Posterior vena cava (tissue), 2 donors: ENCODE measurements around the gene PSMD11. TPM values are rescaled to one million over a fixed set of nuclear protein-coding genes. Genes with fewer than 3 reads are reported as not detected.

Source experiments
- DNase-seq: peaks from one replicate; pipeline ENCODE4 v3.0.0-alpha.2; 2020; ENCODE audit warnings: low spot score
- intact Hi-C, 2 donors: fragments of 100-400 bp; cut with DNase I; formaldehyde crosslinking; loops; one replicate each; pipeline versions ENCODE4 v1.14.1 to v1.14.2; 2022 to 2023
- total RNA-seq, 2 donors: library from RNA; stranded (reverse); fragmentation: NEBNext Ultra II Directional; extraction: Animal tissue kit (Norgen Biotek cat#: 25700); gene quantifications; one replicate each; pipeline ENCODE4 v1.2.1, GENCODE V29; 2021
- donor health status: DM: yes; HTN: yes; CAD: no.
- donor health status: DM: yes; HTN: yes; CAD: no.

Gene PSMD11
- total RNA-seq, 2 donors from 2014 or later, result 50.1 to 57.0 TPM

- no peak for DNase-seq
- intact Hi-C loops, result no loop called here
Measured at GRCh38 chr17:32461853-32462617, 17.7 kb downstream of the PSMD11 start.

DNA sequence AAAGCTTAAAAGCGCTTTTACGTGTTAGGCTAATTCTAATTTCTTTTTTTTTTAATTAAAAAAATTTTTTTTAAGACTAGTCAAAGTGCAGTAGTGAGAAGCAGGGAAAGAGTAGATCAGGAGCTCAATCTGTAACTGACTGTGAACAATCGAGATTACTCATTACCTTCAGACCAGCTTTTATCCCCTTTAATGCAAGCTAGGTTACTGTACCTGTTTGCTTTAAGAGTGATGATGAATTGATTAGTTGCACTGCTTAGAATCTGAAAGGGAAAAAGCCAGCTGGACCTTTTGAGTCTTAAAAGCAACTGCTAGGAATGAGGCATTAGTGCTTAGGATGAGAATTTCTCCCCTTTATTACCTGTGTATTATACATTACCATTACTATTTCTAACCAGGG lies 19.0 kb downstream of the PSMD11 start:
- no peak for DNase-seq
- intact Hi-C loops, result no loop called here

GRCh38 chr17:32464374-32464773 lies 20.1 kb downstream of the PSMD11 start:
- intact Hi-C loops, result no loop called here
- DNase-seq, result no peak

DNA sequence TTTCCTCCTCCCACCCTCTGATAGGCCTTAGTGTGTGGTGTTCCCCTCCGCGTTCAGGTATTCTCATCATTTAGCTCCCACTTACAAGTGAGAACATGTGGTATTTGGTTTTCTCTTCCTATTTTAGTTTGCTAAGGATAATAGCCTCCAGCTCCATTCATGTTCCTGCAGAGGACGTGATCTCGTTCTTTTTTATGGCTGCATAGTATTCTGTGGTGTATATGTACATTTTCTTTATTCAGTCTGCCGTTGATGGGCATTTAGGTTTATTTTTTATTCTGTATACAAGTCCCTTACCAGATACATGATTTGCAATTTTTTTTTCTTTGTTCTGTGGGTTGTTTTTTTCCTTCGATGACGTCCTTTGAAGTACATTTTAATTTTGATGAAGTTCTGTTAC lies 23.6 kb downstream of the PSMD11 start:
- no peak for DNase-seq
- intact Hi-C loops, result no loop called here

DNA sequence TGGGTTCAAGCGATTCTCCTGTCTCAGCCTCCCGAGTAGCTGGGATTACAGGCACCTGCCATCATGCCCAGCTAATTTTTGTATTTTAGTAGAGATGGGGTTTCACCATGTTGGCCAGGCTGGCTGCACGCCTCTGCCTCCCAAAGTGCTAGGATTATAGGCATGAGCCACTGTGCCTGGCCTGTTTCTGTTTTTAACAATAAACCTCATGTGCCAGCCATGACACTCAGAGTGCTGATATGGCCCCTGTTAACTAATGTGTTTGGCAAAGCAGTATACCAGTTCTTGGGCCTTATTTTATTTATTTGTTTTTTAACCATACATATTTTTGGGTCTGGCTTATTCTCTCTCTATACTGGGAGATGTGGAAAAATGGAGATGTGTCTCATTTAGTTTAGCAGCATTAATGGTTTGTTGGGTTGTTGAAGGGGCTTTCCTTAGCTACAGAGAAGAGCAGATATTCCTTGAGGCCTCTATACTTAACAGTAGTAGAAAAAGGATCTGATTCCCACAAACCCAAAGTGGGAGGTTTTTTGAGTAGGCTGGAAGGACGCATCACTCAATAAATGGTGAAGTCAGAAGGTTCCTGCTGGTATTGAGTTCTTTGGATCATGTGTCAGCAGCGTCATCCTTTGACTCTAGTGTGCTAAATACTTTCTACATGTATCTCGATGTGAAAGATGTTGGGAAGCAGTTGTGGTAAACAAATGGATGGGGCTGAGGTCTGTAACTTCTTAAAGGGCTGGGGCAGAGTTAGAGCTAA lies 26.3 kb downstream of the PSMD11 start:
- no peak for DNase-seq
- intact Hi-C loops, result no loop called here

DNA sequence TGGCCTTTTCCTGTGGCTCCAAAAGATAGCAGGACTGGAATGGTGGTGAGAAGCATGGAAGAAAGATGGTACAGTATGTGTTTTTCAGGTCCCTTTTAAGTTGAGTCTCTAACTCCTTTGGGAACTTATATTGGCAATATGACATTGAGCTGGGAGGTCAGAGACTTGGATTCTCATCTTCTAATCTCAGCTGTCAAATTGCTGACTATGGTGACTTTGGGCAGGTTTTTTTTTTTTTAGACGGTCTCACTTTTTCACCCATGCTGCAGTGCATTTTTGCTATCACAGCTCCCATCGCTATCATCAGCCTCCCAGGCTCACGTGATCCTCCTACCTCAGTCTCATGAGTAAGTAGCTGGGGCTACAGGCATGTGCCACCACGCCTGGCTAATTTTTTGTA lies 27.3 kb downstream of the PSMD11 start:
- no peak for DNase-seq
- intact Hi-C loops, result no loop called here

- intact Hi-C loops, result no loop called here
- DNase-seq, result no peak
Measured at GRCh38 chr17:32475258-32475657, 30.9 kb downstream of the PSMD11 start.

DNA sequence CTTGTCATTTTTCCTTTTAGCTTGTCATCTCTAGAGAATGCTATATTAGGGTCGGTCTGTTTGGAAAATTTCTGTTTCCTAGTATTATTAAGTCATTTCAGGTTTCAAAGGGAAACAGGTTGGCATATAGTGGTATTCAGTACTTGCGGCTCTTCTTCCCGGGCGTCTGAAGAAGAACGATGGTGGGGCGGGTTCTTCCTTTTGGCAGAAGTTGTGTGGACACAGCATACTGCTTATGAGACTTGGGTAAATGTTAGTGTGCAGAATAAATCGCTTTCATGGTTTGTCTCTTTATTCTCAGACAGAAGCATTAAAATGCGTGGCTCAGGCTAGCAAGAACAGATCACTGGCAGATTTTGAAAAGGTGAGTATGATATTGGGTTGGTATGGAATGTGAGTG lies 32.9 kb downstream of the PSMD11 start:
- no peak for DNase-seq
- intact Hi-C loops, result no loop called here

- DNase-seq, result no peak
- intact Hi-C loops, result no loop called here
Measured at GRCh38 chr17:32479074-32479617, 34.8 kb downstream of the PSMD11 start.

- no peak for DNase-seq
- intact Hi-C loops, result loop anchor here in 1 of 2 donors (10.0 kb wide), 1 partner anchor 274 kb away; no protein-coding TSS in a partner anchor
Measured at GRCh38 chr17:32481193-32481592, 36.9 kb downstream of the PSMD11 start.

- intact Hi-C loops, result loop anchor here in 1 of 2 donors (10.0 kb wide), 1 partner anchor 272 kb away; no protein-coding TSS in a partner anchor
- DNase-seq, result no peak
Measured at GRCh38 chr17:32482568-32483320, 38.4 kb downstream of the PSMD11 start.

- intact Hi-C loops, result loop anchor here in 1 of 2 donors (10.0 kb wide), 1 partner anchor 271 kb away; no protein-coding TSS in a partner anchor
- DNase-seq, result peak; percentile 89
Measured at GRCh38 chr17:32483451-32484019, 39.2 kb downstream of the PSMD11 start.

DNA sequence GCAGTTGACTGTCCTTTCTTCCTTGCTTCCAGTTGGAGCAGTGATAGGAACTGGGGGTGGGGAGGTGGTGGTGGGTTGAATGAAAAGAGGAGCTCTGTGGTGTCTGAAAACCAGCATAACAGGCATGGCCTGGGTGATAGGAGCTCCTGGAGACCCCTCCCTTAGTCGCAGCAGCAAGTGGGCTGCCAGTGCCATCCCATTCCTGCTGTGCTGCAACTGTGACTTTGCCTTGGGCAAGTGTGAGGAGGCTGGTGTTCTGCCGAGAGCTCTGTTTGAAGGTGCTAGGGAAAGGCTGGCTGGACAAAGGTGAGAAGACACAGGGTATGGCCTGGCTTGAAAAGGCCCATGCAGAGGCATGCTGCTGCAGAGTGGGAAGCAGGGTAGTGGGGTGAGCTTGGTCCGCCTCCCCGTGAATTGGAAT lies 39.7 kb downstream of the PSMD11 start:
- intact Hi-C loops, result loop anchor here in 1 of 2 donors (10.0 kb wide), 1 partner anchor 271 kb away; no protein-coding TSS in a partner anchor
- DNase-seq, result no peak

GRCh38 chr17:32484628-32485027 lies 40.3 kb downstream of the PSMD11 start:
- intact Hi-C loops, result loop anchor here (5.0 to 10.0 kb wide), 2 partner anchors 270 to 748 kb away; no protein-coding TSS in a partner anchor
- no peak for DNase-seq

- no peak for DNase-seq
- intact Hi-C loops, result loop anchor here (5.0 to 10.0 kb wide), 2 partner anchors 269 to 747 kb away; no protein-coding TSS in a partner anchor
Measured at GRCh38 chr17:32485261-32486110, 41.2 kb downstream of the PSMD11 start.

DNA sequence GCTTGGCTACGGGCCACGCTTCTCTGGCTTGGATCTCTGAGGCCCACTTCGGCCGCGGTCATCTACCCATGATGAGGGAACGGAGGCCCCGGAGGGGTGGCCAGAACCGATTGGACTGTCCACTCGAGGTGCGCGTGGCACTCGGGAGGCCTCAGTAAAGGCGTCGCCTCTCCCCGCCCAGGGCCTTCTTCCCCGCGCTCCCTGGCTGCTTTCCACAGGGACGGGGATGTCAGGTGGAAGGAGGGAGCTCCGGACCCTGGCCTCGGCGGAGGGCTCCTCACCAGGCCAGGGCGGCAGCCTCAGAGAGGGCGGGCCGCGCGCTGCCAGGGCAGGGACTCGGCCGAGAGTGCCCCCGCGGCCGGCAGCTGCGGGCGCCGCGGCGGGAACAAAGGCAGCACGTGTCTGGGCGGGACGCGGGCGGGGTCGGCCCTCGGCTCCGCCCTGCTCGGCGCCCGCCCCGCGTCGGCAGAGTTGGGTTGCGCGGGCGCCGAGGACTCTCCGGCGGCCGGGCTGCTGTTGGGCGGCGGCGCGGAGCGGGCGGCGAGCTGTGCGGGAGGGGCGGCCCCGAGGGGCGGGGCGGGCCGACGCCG lies 41.9 kb downstream of the PSMD11 start:
- DNase-seq, result peak; percentile 87
- intact Hi-C loops, result loop anchor here (5.0 to 10.0 kb wide), 2 partner anchors 269 to 746 kb away; no protein-coding TSS in a partner anchor

- intact Hi-C loops, result loop anchor here (5.0 to 10.0 kb wide), 2 partner anchors 268 to 745 kb away; no protein-coding TSS in a partner anchor
- DNase-seq, result peak; percentile 89
Measured at GRCh38 chr17:32486701-32487472, 42.6 kb downstream of the PSMD11 start, which contains the start of gene CDK5R1. Gene CDK5R1 (plus strand): TSS chr17:32486993. CDS start chr17:32487621, 628 bp downstream.
